Measurements from ENCODE around the gene ARSK.

The ARSK gene

GRCh38 chr5:95652849-95653248 is 97.9 kb downstream of the ARSK start:
- POLR2A ChIA-PET: interaction anchor here (1.4 kb wide), 1 partner anchor 79 kb away, joined by 4 read pairs; no protein-coding TSS in a partner anchor
- no peak for TF ChIP-seq SP1 (IDR thresholded peaks at IDR 0.05)
- CTCF ChIA-PET: no interaction called here
- DNase-seq (ENCODE audit: extremely low spot score): no peak

DNA sequence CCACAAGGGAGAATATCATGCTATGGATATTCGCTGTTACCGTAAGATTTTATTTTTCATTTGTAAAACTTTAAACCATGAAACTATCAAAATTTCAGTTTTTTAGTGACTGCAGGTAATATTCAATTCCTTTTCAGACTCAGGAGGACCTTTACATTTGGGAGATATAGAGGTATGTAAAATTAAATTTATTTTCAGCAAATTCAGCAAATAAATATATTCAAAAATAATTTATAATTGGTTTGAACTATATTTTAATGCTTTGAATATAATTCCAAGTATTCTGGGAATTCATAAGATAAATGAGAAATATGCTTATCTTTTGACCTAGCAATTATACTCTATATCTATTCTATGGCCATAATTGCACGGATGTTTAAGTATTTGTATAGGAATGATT is 99.3 kb downstream of the ARSK start:
- CTCF ChIA-PET: no interaction called here
- TF ChIP-seq SP1 (IDR thresholded peaks at IDR 0.05): no peak
- no peak for TF ChIP-seq FOXA1 (IDR thresholded peaks at IDR 0.05)
- TF ChIP-seq FOXM1 (IDR thresholded peaks at IDR 0.05; ENCODE audit: borderline replicate concordance): no peak
- TF ChIP-seq L3MBTL2 (conservative IDR thresholded peaks at IDR 0.05): no peak
- TF ChIP-seq ELF4 (IDR thresholded peaks at IDR 0.05): no peak
- no peak for TF ChIP-seq ARNT (IDR thresholded peaks at IDR 0.05)
- TF ChIP-seq NFRKB (IDR thresholded peaks at IDR 0.05): no peak
- no peak for TF ChIP-seq PKNOX1 (IDR thresholded peaks at IDR 0.05)
- TF ChIP-seq FOXK2 (IDR thresholded peaks at IDR 0.05): no peak
- TF ChIP-seq LEF1 (IDR thresholded peaks at IDR 0.05; ENCODE audit: borderline replicate concordance): no peak
- TF ChIP-seq HDGF (IDR thresholded peaks at IDR 0.05; ENCODE audit: borderline replicate concordance): no peak
- no peak for TF ChIP-seq BHLHE40 (IDR thresholded peaks at IDR 0.05; ENCODE audit: borderline replicate concordance)
- TF ChIP-seq TARDBP (IDR thresholded peaks at IDR 0.05): no peak
- no peak for DNase-seq (ENCODE audit: extremely low spot score)
- POLR2A ChIA-PET: no interaction called here

Data from HEK293T (cell line).